ENCODE results near the gene RAPSN.

RAPSN gene

GRCh38 chr11:47387944-47388696, 60.8 kb downstream of the RAPSN start:
- no peak for DNase-seq
